HEK293 (cell line): Measurements from ENCODE around the gene EXOSC1.

Experiments used
- CTCF ChIP-seq: fragments of 450-650 bp; formaldehyde crosslinking; IDR thresholded peaks from 2 replicates; pipeline ENCODE4 v1.5.1; 2016; ENCODE audit warnings: missing biosample characterization, missing genetic modification characterization
- TCF7L2 ChIP-seq: IDR thresholded peaks from 2 replicates; pipeline ENCODE4 v1.6.1; 2011; ENCODE audit warnings: low read depth, mild to moderate bottlenecking, inconsistent platforms, low read length, moderate library complexity, borderline replicate concordance
- ZBTB10 ChIP-seq: fragments of 450-650 bp; formaldehyde crosslinking; IDR thresholded peaks from 2 replicates; pipeline ENCODE4 v1.5.1; 2016; ENCODE audit warnings: missing biosample characterization, missing genetic modification characterization
- ZBTB21 ChIP-seq: fragments of 450-650 bp; formaldehyde crosslinking; IDR thresholded peaks from 2 replicates; pipeline ENCODE4 v1.5.1; 2017; ENCODE audit warnings: missing biosample characterization, missing genetic modification characterization
- ZNF449 ChIP-seq: fragments of 450-650 bp; formaldehyde crosslinking; IDR thresholded peaks from 2 replicates; pipeline ENCODE4 v1.5.1; 2017; ENCODE audit warnings: missing biosample characterization, mild to moderate bottlenecking, missing genetic modification characterization, moderate library complexity

DNA sequence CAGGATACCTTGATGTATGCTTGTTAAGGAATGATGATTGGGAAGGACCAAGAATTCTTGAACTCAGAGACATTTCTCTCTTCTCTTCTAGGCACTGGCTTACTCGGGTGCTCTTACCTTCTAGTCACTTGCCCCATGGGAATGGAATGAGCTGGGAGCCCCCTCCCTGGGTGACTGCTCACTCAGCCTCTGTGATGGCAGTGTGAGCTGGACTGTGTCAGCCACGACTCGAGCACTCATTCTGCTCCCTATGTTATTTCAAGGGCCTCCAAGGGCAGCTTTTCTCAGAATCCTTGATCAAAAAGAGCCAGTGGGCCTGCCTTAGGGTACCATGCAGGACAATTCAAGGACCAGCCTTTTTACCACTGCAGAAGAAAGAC, 10.9 kb upstream of the EXOSC1 start:
- TF ChIP-seq CTCF (tag by site-specific recombination) (no peak), TCF7L2 (no peak), ZNF449 (tag by site-specific recombination) (no peak), ZBTB10 (tag by site-specific recombination) (no peak), ZBTB21 (no peak)
